Right lobe of liver (tissue), 4 donors: ENCODE measurements around the gene P4HA2.

ENCODE experiments used
- CTCF ChIP-seq, 4 donors: fragments of 200-600 bp in 3 of 4; fragments of 450-650 bp in 1 of 4; IDR thresholded peaks; one replicate each; pipeline versions ENCODE4 v1.5.1 to v1.8.0; 2016 to 2022; ENCODE audit warnings: antibody characterized with exemption in 4 of 4, mild to moderate bottlenecking in 2 of 4
- POLR2A ChIP-seq: fragments of 450-650 bp; IDR thresholded peaks from one replicate; pipeline ENCODE4 v1.6.1; 2017; ENCODE audit warnings: antibody characterized with exemption, mild to moderate bottlenecking
- donor health status: DM: no; HTN: no; CAD: no.
- donor health status: DM: no; HTN: no; CAD: no.
- donor health status: DM: no; HTN: yes; CAD: no.

- TF ChIP-seq CTCF (IDR thresholded peaks at IDR 0.05) (no peak), POLR2A (no peak)
Observed at GRCh38 chr5:132270335-132270665, 42.6 kb upstream of the P4HA2 start.
